Heart left ventricle (tissue), 16 donors: ENCODE data around the gene APMAP. TPM values are rescaled to one million over a fixed set of nuclear protein-coding genes. Genes with fewer than 3 reads are reported as not detected.
"Not testable (repeated sequence)": the region's sequence is repeated elsewhere in the genome, so short reads cannot be mapped to it uniquely, and the experiment has no call there.

Experiments used
- ATAC-seq, 4 donors: fragments of 200-7000 bp; cut with Tn5 transposase; one replicate each; pipeline ENCODE4 v1.9.1; 2020 to 2022; ENCODE audit warnings: moderate library complexity in 4 of 4, mild to moderate bottlenecking in 3 of 4, moderate number of reproducible peaks in 1 of 4
- DNase-seq, 5 donors: peaks; one replicate each; pipeline ENCODE4 v3.0.0-alpha.2; 2020
- H3K27ac ChIP-seq, 12 donors: fragments of 200-600 bp; sonication (generic) in 4 of 12; one replicate each; pipeline versions ENCODE4 v1.5.0 to v1.8.0; 2016 to 2022; ENCODE audit warnings: mild to moderate bottlenecking in 2 of 12
- H3K27me3 ChIP-seq, 9 donors: fragments of 200-600 bp; sonication (generic) in 2 of 9; one replicate each; pipeline versions ENCODE4 v1.5.1 to v1.8.0; 2016 to 2022; ENCODE audit warnings: mild to moderate bottlenecking in 3 of 9
- H3K36me3 ChIP-seq, 9 donors: fragments of 200-600 bp; sonication (generic) in 2 of 9; one replicate each; pipeline versions ENCODE4 v1.5.0 to v1.8.0; 2018 to 2022; ENCODE audit warnings: mild to moderate bottlenecking in 2 of 9
- H3K4me1 ChIP-seq, 12 donors: fragments of 200-600 bp; sonication (generic) in 4 of 12; one replicate each; pipeline versions ENCODE4 v1.5.0 to v1.8.0; 2016 to 2022; ENCODE audit warnings: mild to moderate bottlenecking in 3 of 12
- H3K4me3 ChIP-seq, 12 donors: fragments of 200-600 bp; sonication (generic) in 4 of 12; one replicate each; pipeline versions ENCODE4 v1.5.0 to v1.8.0; 2017 to 2022; ENCODE audit warnings: mild to moderate bottlenecking in 9 of 12, moderate library complexity in 4 of 12
- H3K9me3 ChIP-seq, 12 donors: fragments of 200-600 bp; sonication (generic) in 4 of 12; one replicate each; pipeline versions ENCODE4 v1.5.0 to v1.8.0; 2016 to 2022; ENCODE audit warnings: mild to moderate bottlenecking in 1 of 12
- CTCF ChIP-seq, 12 donors: fragments of 200-600 bp; sonication (generic) in 4 of 12; IDR thresholded peaks; one replicate each; pipeline versions ENCODE4 v1.5.0 to v1.8.0; 2018 to 2022; ENCODE audit warnings: antibody characterized with exemption in 12 of 12, mild to moderate bottlenecking in 5 of 12
- POLR2A ChIP-seq, 2 donors: fragments of 450-650 bp; IDR thresholded peaks; one replicate each; pipeline ENCODE4 v1.6.1; 2017; ENCODE audit warnings: antibody characterized with exemption in 2 of 2, mild to moderate bottlenecking in 2 of 2, moderate library complexity in 2 of 2
- WGBS, 4 donors: extraction: QIAGEN DNeasy Blood & Tissue Kit in 2 of 4; methylation state at CpG; one replicate each; pipeline versions ENCODE4 v1.1.5 to v1.1.7; 2013 to 2018; 5-methylcytosine and 5-hydroxymethylcytosine counted together
- intact Hi-C, 10 donors: fragments of 100-400 bp; cut with DNase I; formaldehyde crosslinking; loops; one replicate each; pipeline versions ENCODE4 v1.11.1 to v1.14.2; 2022
- polyA plus RNA-seq, 2 donors: library from polyadenylated mRNA; stranded (reverse); fragments of 200-250 nt; gene quantifications; one replicate each; pipeline ENCODE4 v1.2.3, GENCODE V29; 2013
- total RNA-seq, 9 donors: library from RNA; depleted of rRNA in 2 of 9; stranded (reverse); fragments of >200 nt in 2 of 9; fragmentation: NEBNext Ultra II Directional in 3 of 9; extraction: Animal tissue kit (Norgen Biotek cat#: 25700) in 3 of 9; gene quantifications; one replicate each; pipeline versions ENCODE4 v1.1.0 to v1.2.4, GENCODE V29; 2016 to 2023
- donor health status: ischemic (EF 13 %, LVEDD 7.1; RV severe dilation, severe dysfunction).
- donor health status: healthy with polysubstance abuse.
- donor health status: DM: no; HTN: yes; CAD: no.
- donor health status: DM: no; HTN: no; CAD: no.
- donor health status: ischemic (EF 25% LVEDD 6.9; RV normal size, moderate dysfunction).
- donor health status: ischemic (EF 25% LVEDD 5.7; RV mildly dilated, moderate dysfunction).
- donor health status: healthy.
- donor health status: DM: yes; HTN: yes; CAD: no.
- donor health status: ischemic (EF 35%, LVEDD 5.7; RV mildly dilated, moderate dysfunction).
- donor health status: nonischemic (EF 11% LVEDD 7.7; RV severe dilation, severe dysfunction).
- donor health status: DM: yes; HTN: yes; CAD: no.
- donor health status: PGD.
- donor health status: ischemic (EF 29% LVEDD 5.4; RV normal size, mild dysfunction).
- donor health status: nonischemic (EF 23%, LVEDD 6.1; RV moderate dilation, normal function).

The APMAP gene
- total and polyA plus RNA-seq, 11 donors, result 16.2 to 61.3 (median 31.9) TPM

GRCh38 chr20:25005661-25006060, 13.1 kb upstream of the APMAP start:
- intact Hi-C loops, result no loop called here
- Histone ChIP-seq H3K4me3 (no peak overlapping the region), H3K27ac (peak overlapping the region in 8 of 12 donors; percentile 12 to 70 (median 36)), H3K4me1 (peaks cover 0 to 55% (median 10%) of the 10 kb centered on the region in 12 donors), H3K27me3 (no peaks in the 10 kb centered on the region), H3K36me3 (peaks cover 0 to 73% (median 53%) of the 10 kb centered on the region in 9 donors), H3K9me3 (peaks cover 0 to 2% (median 0%) of the 10 kb centered on the region in 12 donors)
- DNase-seq (peak in 1 of 5 donors; percentile 13), ATAC-seq (peak in 3 of 4 donors; percentile 11 to 26 (median 25))
- WGBS, 4 donors, result 81 to 90% (median 86%) methylated on average over 7 to 8 of the region's 8 CpGs
- TF ChIP-seq POLR2A (IDR thresholded peaks at IDR 0.05) (no peak), CTCF (IDR thresholded peaks at IDR 0.05) (no peak)

- Histone ChIP-seq H3K4me1 (peaks cover 0 to 57% (median 10%) of the 10 kb centered on the region in 12 donors), H3K36me3 (peaks cover 0 to 69% (median 48%) of the 10 kb centered on the region in 9 donors), H3K27me3 (no peaks in the 10 kb centered on the region), H3K27ac (peak overlapping the region in 8 of 12 donors; percentile 12 to 70 (median 36)), H3K4me3 (no peak overlapping the region), H3K9me3 (peaks cover 0 to 2% (median 0%) of the 10 kb centered on the region in 12 donors)
- WGBS, 4 donors, result 44 to 78% (median 69%) methylated on average over 2 of the region's 2 CpGs
- DNase-seq (peak in 3 of 5 donors; percentile 44 to 63 (median 54)), ATAC-seq (peak; percentile 53 to 74 (median 60))
- intact Hi-C loops, result no loop called here
- TF ChIP-seq CTCF (IDR thresholded peaks at IDR 0.05) (no peak), POLR2A (IDR thresholded peaks at IDR 0.05) (no peak)
Measured at GRCh38 chr20:25005220-25005619, 12.7 kb upstream of the APMAP start.

- intact Hi-C loops, result no loop called here
- peaks cover 0 to 48% (median 31%) of the 10 kb centered on the region in 9 donors for H3K36me3 ChIP-seq
Measured at GRCh38 chr20:25003002-25003401, 10.5 kb upstream of the APMAP start.

GRCh38 chr20:25001323-25001722, 8.8 kb upstream of the APMAP start:
- intact Hi-C loops, DNase-seq, H3K27me3 ChIP-seq, H3K9me3 ChIP-seq, ATAC-seq, H3K4me3 ChIP-seq: not testable (repeated sequence)
- 87 to 93% (median 89%) methylated on average over 4 of the region's 4 CpGs for WGBS, 4 donors
- peaks cover 0 to 31% (median 14%) of the 10 kb centered on the region in 9 donors for H3K36me3 ChIP-seq
- H3K27ac ChIP-seq, result peak overlapping the region in 2 of 12 donors; percentile 93 to 96
- peaks cover 0 to 55% (median 21%) of the 10 kb centered on the region in 12 donors for H3K4me1 ChIP-seq

More at GRCh38 chr20:25003002-25003401, 10.5 kb upstream of the APMAP start:
- TF ChIP-seq CTCF (IDR thresholded peaks at IDR 0.05) (no peak), POLR2A (IDR thresholded peaks at IDR 0.05) (no peak)
- DNase-seq (no peak), ATAC-seq (no peak)
- Histone ChIP-seq H3K4me1 (peaks cover 0 to 59% (median 21%) of the 10 kb centered on the region in 12 donors), H3K9me3 (peaks cover 0 to 2% (median 0%) of the 10 kb centered on the region in 12 donors), H3K27ac (peak overlapping the region in 1 of 12 donors; percentile 36), H3K4me3 (no peak overlapping the region), H3K27me3 (no peaks in the 10 kb centered on the region)
- WGBS, 4 donors, result 86 to 95% (median 93%) methylated on average over 1 of the region's 1 CpG
